HEK293T (cell line): ENCODE results near the gene IGF1R.
A peak's percentile ranks its signal among the peaks of the same experiment; 100 is the strongest.

Source experiments
- CTCF ChIA-PET: fragments of 350-600 bp; formaldehyde crosslinking; extraction: SDS; loops from one replicate; lab custom pipeline; 2021; ENCODE audit warnings: antibody characterized with exemption, inconsistent platforms; lab: Yijun Ruan, JAX
- POLR2A ChIA-PET: fragments of 350-600 bp; formaldehyde crosslinking; extraction: SDS; loops from one replicate; lab custom pipeline; 2020; ENCODE audit warnings: antibody characterized with exemption, inconsistent platforms; lab: Yijun Ruan, JAX
- DNase-seq: peaks from one replicate; pipeline ENCODE4 v3.0.0; 2012; ENCODE audit warnings: mixed read lengths; ENCODE audit errors: extremely low spot score
- ARNT ChIP-seq: fragments of 450-650 bp; IDR thresholded peaks from 2 replicates; pipeline ENCODE4 v1.6.1; 2017; ENCODE audit warnings: mild to moderate bottlenecking
- BHLHE40 ChIP-seq: fragments of 450-650 bp; IDR thresholded peaks from 2 replicates; pipeline ENCODE4 v1.6.1; 2016; ENCODE audit warnings: mild to moderate bottlenecking, moderate library complexity, borderline replicate concordance
- CTBP1 ChIP-seq: fragments of 450-650 bp; IDR thresholded peaks from 2 replicates; pipeline ENCODE4 v1.6.1; 2016; ENCODE audit warnings: borderline replicate concordance
- ELF4 ChIP-seq: fragments of 450-650 bp; IDR thresholded peaks from 2 replicates; pipeline ENCODE4 v1.6.1; 2017; ENCODE audit warnings: antibody characterized with exemption
- FOXA1 ChIP-seq: fragments of 450-650 bp; IDR thresholded peaks from 2 replicates; pipeline ENCODE4 v1.6.1; 2016; ENCODE audit warnings: mild to moderate bottlenecking
- FOXK2 ChIP-seq: fragments of 450-650 bp; IDR thresholded peaks from 2 replicates; pipeline ENCODE4 v1.6.1; 2016; ENCODE audit warnings: mild to moderate bottlenecking
- FOXM1 ChIP-seq: fragments of 450-650 bp; IDR thresholded peaks from 2 replicates; pipeline ENCODE4 v1.6.1; 2017; ENCODE audit warnings: mild to moderate bottlenecking, borderline replicate concordance
- HDGF ChIP-seq: fragments of 450-650 bp; IDR thresholded peaks from 2 replicates; pipeline ENCODE4 v1.6.1; 2017; ENCODE audit warnings: antibody characterized with exemption, borderline replicate concordance
- L3MBTL2 ChIP-seq: fragments of 450-650 bp; conservative IDR thresholded peaks from 2 replicates; pipeline ENCODE4 v1.6.1; 2016; ENCODE audit warnings: mild to moderate bottlenecking
- LEF1 ChIP-seq: fragments of 450-650 bp; IDR thresholded peaks from 2 replicates; pipeline ENCODE4 v1.6.1; 2017; ENCODE audit warnings: mild to moderate bottlenecking, borderline replicate concordance
- NFRKB ChIP-seq: fragments of 450-650 bp; IDR thresholded peaks from 2 replicates; pipeline ENCODE4 v1.6.1; 2016; ENCODE audit warnings: mild to moderate bottlenecking, moderate library complexity
- PKNOX1 ChIP-seq: fragments of 450-650 bp; IDR thresholded peaks from 2 replicates; pipeline ENCODE4 v1.6.1; 2016
- SP1 ChIP-seq: fragments of 450-650 bp; IDR thresholded peaks from 2 replicates; pipeline ENCODE4 v1.6.1; 2017
- SUZ12 ChIP-seq: fragments of 450-650 bp; IDR thresholded peaks from 2 replicates; pipeline ENCODE4 v1.6.1; 2016; ENCODE audit warnings: mild to moderate bottlenecking
- TARDBP ChIP-seq: fragments of 450-650 bp; IDR thresholded peaks from 2 replicates; pipeline ENCODE4 v1.6.1; 2016
- ZNF384 ChIP-seq: fragments of 450-650 bp; IDR thresholded peaks from 2 replicates; pipeline ENCODE4 v1.6.1; 2016

IGF1R gene

DNA sequence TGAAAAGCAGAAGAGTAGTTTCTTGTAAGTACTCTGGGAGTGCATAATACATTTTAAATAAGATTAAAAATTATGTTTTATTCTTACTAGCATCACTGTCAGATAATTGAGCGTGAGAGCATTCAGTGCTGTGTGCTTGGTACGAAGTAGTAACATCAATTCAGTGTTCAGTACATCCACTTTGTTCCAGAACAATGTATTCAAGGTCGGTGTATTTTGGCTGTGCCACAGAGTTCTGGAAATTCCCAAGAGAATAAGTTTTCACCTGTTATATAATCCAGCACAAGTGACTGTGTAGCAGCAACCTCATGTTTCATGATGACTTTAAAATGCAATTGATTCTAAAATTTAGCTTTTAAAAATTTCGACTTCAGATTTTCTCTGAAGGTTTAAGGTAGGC lies 130.6 kb downstream of the IGF1R start:
- TF ChIP-seq BHLHE40 (no peak), CTBP1 (no peak)
- CTCF ChIA-PET, result interaction anchor here (0.6 to 2.2 kb wide), 19 partner anchors 8 to 358 kb away, joined by 3 to 11 read pairs (median 4); no protein-coding TSS in a partner anchor
- DNase-seq, result no peak
- POLR2A ChIA-PET, result no interaction called here

- POLR2A ChIA-PET, result no interaction called here
- peak; percentile 85 for DNase-seq
- TF ChIP-seq SP1 (no peak), ZNF384 (no peak), CTBP1 (peak; percentile 37; the same call in 1 of the 2 replicates), L3MBTL2 (no peak), PKNOX1 (no peak), ARNT (no peak)
Observed at GRCh38 chr15:98779463-98780071, 131.2 kb downstream of the IGF1R start.

DNA sequence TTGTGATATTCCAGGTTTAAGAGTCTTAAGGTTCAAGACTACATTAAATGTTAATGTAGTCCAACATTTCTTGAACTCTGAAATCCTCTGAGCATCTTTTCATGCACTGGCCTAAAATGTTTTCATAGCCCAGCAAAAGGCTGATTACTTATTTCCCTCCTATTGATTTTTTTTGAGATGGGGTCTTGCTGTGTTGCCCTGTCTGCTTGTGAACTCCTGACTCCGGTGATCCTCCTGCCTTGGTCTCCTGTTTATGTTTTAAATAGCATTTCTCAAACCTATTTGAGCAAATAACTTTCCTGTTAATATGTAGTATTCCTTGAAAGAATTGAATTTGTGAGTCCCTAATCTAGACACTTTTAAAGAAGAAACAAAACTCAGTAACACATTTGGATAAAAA lies 133.5 kb downstream of the IGF1R start:
- TF ChIP-seq L3MBTL2, result no peak
- no peak for TF ChIP-seq FOXA1
- TF ChIP-seq SUZ12, result no peak
- no peak for TF ChIP-seq FOXK2
- TF ChIP-seq HDGF, result no peak
- TF ChIP-seq ARNT, result no peak
- no peak for TF ChIP-seq NFRKB
- no peak for TF ChIP-seq LEF1
- TF ChIP-seq PKNOX1, result no peak
- TF ChIP-seq SP1, result no peak
- TF ChIP-seq TARDBP, result no peak
- no peak for DNase-seq
- POLR2A ChIA-PET, result interaction anchor here (1.1 kb wide), 1 partner anchor 122 kb away, joined by 3 read pairs; no protein-coding TSS in a partner anchor
- CTCF ChIA-PET, result interaction anchor here (1.3 kb wide), 1 partner anchor 294 kb away, joined by 4 read pairs; no protein-coding TSS in a partner anchor

More at GRCh38 chr15:98779463-98780071, 131.2 kb downstream of the IGF1R start:
- CTCF ChIA-PET, result interaction anchor here (0.6 to 2.2 kb wide), 14 partner anchors 9 to 358 kb away, joined by 3 to 11 read pairs (median 4); no protein-coding TSS in a partner anchor

- TF ChIP-seq LEF1 (no peak), ARNT (no peak)
- DNase-seq, result no peak
- ChIA-PET POLR2A (interaction anchor here (1.0 to 1.1 kb wide), 2 partner anchors 11 to 122 kb away, joined by 3 read pairs; no protein-coding TSS in a partner anchor), CTCF (interaction anchor here (0.6 to 1.3 kb wide), 2 partner anchors 65 to 293 kb away, joined by 3 to 4 read pairs; no protein-coding TSS in a partner anchor)
Observed at GRCh38 chr15:98782801-98783200, 134.5 kb downstream of the IGF1R start.

DNA sequence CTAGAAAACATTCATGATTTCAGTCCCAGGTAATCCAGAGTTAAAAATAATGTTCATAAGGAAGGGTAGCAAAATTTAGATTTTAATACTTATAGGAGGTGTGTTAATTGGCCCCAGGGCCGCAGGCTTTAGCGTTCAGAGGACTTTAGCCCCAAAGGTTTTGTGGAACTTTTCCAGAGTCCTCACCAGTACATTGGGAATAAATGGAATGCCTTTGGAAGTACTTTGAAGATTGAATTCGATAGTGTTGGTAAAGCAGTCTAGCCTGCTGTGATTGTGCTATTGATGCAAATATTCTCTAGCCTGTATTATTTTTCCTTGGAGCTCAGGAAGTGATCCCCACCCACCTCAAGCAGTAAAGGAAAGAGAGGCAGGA lies 137.1 kb downstream of the IGF1R start:
- ChIA-PET POLR2A (interaction anchor here (0.7 kb wide), 1 partner anchor 66 kb away, joined by 3 read pairs; no protein-coding TSS in a partner anchor), CTCF (no interaction called here)
- no peak for DNase-seq
- TF ChIP-seq ZNF384 (no peak), FOXA1 (no peak), LEF1 (no peak), L3MBTL2 (no peak), CTBP1 (no peak), SUZ12 (no peak), FOXK2 (no peak), TARDBP (no peak), ARNT (no peak), PKNOX1 (no peak), SP1 (no peak), ELF4 (no peak), NFRKB (no peak), FOXM1 (no peak)

GRCh38 chr15:98785807-98786621 lies 137.7 kb downstream of the IGF1R start:
- CTCF ChIA-PET, result interaction anchor here (0.8 kb wide), 1 partner anchor 65 kb away, joined by 5 read pairs; no protein-coding TSS in a partner anchor
- TF ChIP-seq FOXK2 (no peak), PKNOX1 (no peak), FOXM1 (no peak), BHLHE40 (no peak), LEF1 (no peak), HDGF (no peak), SUZ12 (no peak), ARNT (no peak), ELF4 (no peak), L3MBTL2 (no peak), TARDBP (no peak), ZNF384 (no peak), NFRKB (no peak), FOXA1 (no peak)
- no peak for DNase-seq
- POLR2A ChIA-PET, result interaction anchor here (0.7 kb wide), 1 partner anchor 65 kb away, joined by 3 read pairs; no protein-coding TSS in a partner anchor
